AG10803 (cell line): ENCODE measurements around the gene MKLN1.

Experiments used
- DNase-seq: peaks from one replicate; pipeline ENCODE4 v3.0.0; 2010; ENCODE audit warnings: low read depth
- H3K4me3 ChIP-seq: 2 replicates; pipeline ENCODE4 v1.5.1; 2011; ENCODE audit warnings: mild to moderate bottlenecking, low read length, control low read depth
- CTCF ChIP-seq: conservative IDR thresholded peaks from 2 replicates; pipeline ENCODE4 v1.5.1; 2011; ENCODE audit warnings: mild to moderate bottlenecking, low read length, control low read depth, inconsistent platforms

MKLN1 gene

GRCh38 chr7:131372554-131372953 is 44.9 kb downstream of the MKLN1 start:
- no peak for TF ChIP-seq CTCF
- H3K4me3 ChIP-seq: no peak overlapping the region

GRCh38 chr7:131374821-131375220 is 47.1 kb downstream of the MKLN1 start:
- no peak for DNase-seq
- no peak for TF ChIP-seq CTCF
- no peak overlapping the region for H3K4me3 ChIP-seq

More at GRCh38 chr7:131372554-131372953, 44.9 kb downstream of the MKLN1 start:
- no peak for DNase-seq

- no peak for TF ChIP-seq CTCF
These were observed 53.6 kb downstream of the MKLN1 start for GRCh38 chr7:131381069-131381838.

GRCh38 chr7:131383417-131384285 is 56.0 kb downstream of the MKLN1 start:
- H3K4me3 ChIP-seq: no peak overlapping the region
- DNase-seq: no peak
- TF ChIP-seq CTCF: no peak

More at GRCh38 chr7:131381069-131381838, 53.6 kb downstream of the MKLN1 start:
- DNase-seq: peak; percentile 62
- H3K4me3 ChIP-seq: no peak overlapping the region

- no peak for TF ChIP-seq CTCF
- H3K4me3 ChIP-seq: no peak overlapping the region
- no peak for DNase-seq
These were observed 56.6 kb downstream of the MKLN1 start for GRCh38 chr7:131384286-131384635.

- TF ChIP-seq CTCF: no peak
- DNase-seq: peak; percentile 9
- H3K4me3 ChIP-seq: no peak overlapping the region
These were observed 57.4 kb downstream of the MKLN1 start for GRCh38 chr7:131385039-131385605.

- DNase-seq: no peak
- no peak overlapping the region for H3K4me3 ChIP-seq
- TF ChIP-seq CTCF: no peak
These were observed 60.5 kb downstream of the MKLN1 start for GRCh38 chr7:131388126-131388525.
